ENCODE results near the gene PLA1A. TPM values are rescaled to one million over a fixed set of nuclear protein-coding genes. Genes with fewer than 3 reads are reported as not detected.
A peak's percentile ranks its signal among the peaks of the same experiment; 100 is the strongest.

PLA1A gene
- polyA plus RNA-seq, 3 donors = 0.36 TPM; not detected in 2

GRCh38 chr3:119662604-119663373, 65.1 kb downstream of the PLA1A start:
- Histone ChIP-seq H3K4me3 (replicated peaks in 1 of 3; ENCODE audit: low read depth in 2 of 3, low read length in 3 of 3) (no peak overlapping the region), H3K4me1 (ENCODE audit: control insufficient read depth in 1 of 2, insufficient read depth in 2 of 2, low read length in 2 of 2) (peaks cover 15 to 24% of the 10 kb centered on the region in 2 donors), H2AFZ (ENCODE audit: insufficient read depth, low read depth, low read length, poor library complexity, severe bottlenecking) (no peak overlapping the region), H3K9ac (ENCODE audit: insufficient read depth, low read length, poor library complexity, severe bottlenecking) (no peak overlapping the region), H3K9me3 (replicated peaks in 1 of 2; ENCODE audit: control insufficient read depth in 1 of 2, insufficient read depth in 1 of 2, low read length in 2 of 2) (no peaks in the 10 kb centered on the region), H3K79me2 (ENCODE audit: insufficient read depth, low read length) (no peaks in the 10 kb centered on the region), H3K27ac (ENCODE audit: low read depth in 1 of 2, low read length in 2 of 2) (no peak overlapping the region), H3K4me2 (replicated peaks; ENCODE audit: extremely low read depth, low read length, poor library complexity, severe bottlenecking) (no peak overlapping the region), H3K27me3 (ENCODE audit: control insufficient read depth in 2 of 2, insufficient read depth in 2 of 2, low read length in 2 of 2) (no peaks in the 10 kb centered on the region), H4K20me1 (ENCODE audit: insufficient read depth, low read length) (no peaks in the 10 kb centered on the region), H3K36me3 (replicated peaks in 1 of 2; ENCODE audit: control insufficient read depth in 1 of 2, insufficient read depth in 2 of 2, low read length in 2 of 2) (peaks cover 6 to 13% of the 10 kb centered on the region in 2 donors)
- intact Hi-C loops (cut with micrococcal nuclease) = no loop called here
- no peak overlapping the region for H3K4me3 Mint-ChIP-seq
- no peak for DNase-seq
- H3K27ac Mint-ChIP-seq = peak overlapping the region in 1 of 7 donors; percentile 30
- no peak for TF ChIP-seq CTCF (IDR thresholded peaks at IDR 0.05)
- H3K4me1 Mint-ChIP-seq = peaks cover 27% of the 10 kb centered on the region
- peaks cover 0 to 4% (median 0%) of the 10 kb centered on the region in 3 donors for H3K27me3 Mint-ChIP-seq (ENCODE audit: low read depth in 3 of 3)
- H3K36me3 Mint-ChIP-seq = peaks cover 13 to 18% of the 10 kb centered on the region in 2 donors
- WGBS (ENCODE audit: insufficient coverage) = no CpG with 5 or more reads among the region's 1 CpG
- no peaks in the 10 kb centered on the region for H3K9me3 Mint-ChIP-seq

GRCh38 chr3:119663885-119664284, 66.2 kb downstream of the PLA1A start:
- Histone ChIP-seq H2AFZ (ENCODE audit: insufficient read depth, low read depth, low read length, poor library complexity, severe bottlenecking) (no peak overlapping the region), H3K27ac (ENCODE audit: low read depth in 1 of 2, low read length in 2 of 2) (no peak overlapping the region), H3K4me1 (ENCODE audit: control insufficient read depth in 1 of 2, insufficient read depth in 2 of 2, low read length in 2 of 2) (peaks cover 9 to 19% of the 10 kb centered on the region in 2 donors), H3K79me2 (ENCODE audit: insufficient read depth, low read length) (no peaks in the 10 kb centered on the region), H3K4me3 (replicated peaks in 1 of 3; ENCODE audit: low read depth in 2 of 3, low read length in 3 of 3) (no peak overlapping the region), H3K27me3 (ENCODE audit: control insufficient read depth in 2 of 2, insufficient read depth in 2 of 2, low read length in 2 of 2) (no peaks in the 10 kb centered on the region), H4K20me1 (ENCODE audit: insufficient read depth, low read length) (no peaks in the 10 kb centered on the region), H3K9me3 (replicated peaks in 1 of 2; ENCODE audit: control insufficient read depth in 1 of 2, insufficient read depth in 1 of 2, low read length in 2 of 2) (no peaks in the 10 kb centered on the region), H3K36me3 (replicated peaks in 1 of 2; ENCODE audit: control insufficient read depth in 1 of 2, insufficient read depth in 2 of 2, low read length in 2 of 2) (peaks cover 14 to 24% of the 10 kb centered on the region in 2 donors), H3K4me2 (replicated peaks; ENCODE audit: extremely low read depth, low read length, poor library complexity, severe bottlenecking) (no peak overlapping the region), H3K9ac (ENCODE audit: insufficient read depth, low read length, poor library complexity, severe bottlenecking) (no peak overlapping the region)
- Mint-ChIP-seq H3K36me3 (peaks cover 16 to 27% of the 10 kb centered on the region in 2 donors), H3K9me3 (no peaks in the 10 kb centered on the region), H3K27me3 (ENCODE audit: low read depth in 3 of 3) (peaks cover 0 to 4% (median 0%) of the 10 kb centered on the region in 3 donors), H3K4me3 (no peak overlapping the region), H3K27ac (peak overlapping the region in 1 of 7 donors; percentile 68), H3K4me1 (peaks cover 18% of the 10 kb centered on the region)
- DNase-seq = no peak
- intact Hi-C loops (cut with micrococcal nuclease) = no loop called here
- no peak for TF ChIP-seq CTCF (IDR thresholded peaks at IDR 0.05)
- no CpG with 5 or more reads among the region's 2 CpGs for WGBS (ENCODE audit: insufficient coverage)
